ENCODE results near the gene ZDHHC16.
"Not testable (repeated sequence)": the region's sequence is repeated elsewhere in the genome, so short reads cannot be mapped to it uniquely, and the experiment has no call there.

Gene ZDHHC16

GRCh38 chr10:97412891-97413304 lies 33.1 kb upstream of the ZDHHC16 start:
- H3K4me3 ChIP-seq (ENCODE audit: low read length): no peak overlapping the region
- H3K9ac ChIP-seq (ENCODE audit: low read length): no peak overlapping the region
- no peaks in the 10 kb centered on the region for H3K36me3 ChIP-seq (ENCODE audit: control insufficient read depth, insufficient read depth, low read length)
- H3K27me3 ChIP-seq (ENCODE audit: control insufficient read depth, insufficient read depth, low read length): no peaks in the 10 kb centered on the region
- no peaks in the 10 kb centered on the region for H3K9me3 ChIP-seq (ENCODE audit: control insufficient read depth, low read length)
- H3K4me1 ChIP-seq (ENCODE audit: control insufficient read depth, insufficient read depth, low read length): peaks cover 11% of the 10 kb centered on the region

GRCh38 chr10:97416565-97416964 lies 29.4 kb upstream of the ZDHHC16 start:
- H3K27me3 ChIP-seq (ENCODE audit: control insufficient read depth, insufficient read depth, low read length): no peaks in the 10 kb centered on the region
- H3K36me3 ChIP-seq (ENCODE audit: control insufficient read depth, insufficient read depth, low read length): no peaks in the 10 kb centered on the region
- no peak overlapping the region for H3K4me3 ChIP-seq (ENCODE audit: low read length)
- no peaks in the 10 kb centered on the region for H3K9me3 ChIP-seq (ENCODE audit: control insufficient read depth, low read length)
- H3K4me1 ChIP-seq (ENCODE audit: control insufficient read depth, insufficient read depth, low read length): peaks cover 5% of the 10 kb centered on the region
- H3K9ac ChIP-seq (ENCODE audit: low read length): no peak overlapping the region

DNA sequence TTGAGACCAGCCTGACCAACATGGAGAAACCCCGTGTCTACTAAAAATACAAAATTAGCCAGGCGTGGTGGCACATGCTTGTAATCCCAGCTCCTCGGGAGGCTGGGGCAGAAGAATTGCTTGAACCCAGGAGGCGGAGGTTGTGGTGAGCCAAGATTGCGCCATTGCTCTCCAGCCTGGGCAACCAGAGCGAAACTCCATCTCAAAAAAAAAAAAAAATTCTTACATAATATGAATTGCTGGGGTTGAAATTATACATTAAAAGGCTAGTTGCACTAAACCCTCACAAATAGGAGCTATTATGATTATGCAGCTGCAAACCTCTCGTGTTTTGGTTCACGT lies 22.2 kb upstream of the ZDHHC16 start:
- H3K9me3 ChIP-seq (ENCODE audit: control insufficient read depth, low read length); H3K27me3 ChIP-seq (ENCODE audit: control insufficient read depth, insufficient read depth, low read length); H3K4me3 ChIP-seq (ENCODE audit: low read length); H3K36me3 ChIP-seq (ENCODE audit: control insufficient read depth, insufficient read depth, low read length); H3K9ac ChIP-seq (ENCODE audit: low read length): not testable (repeated sequence)
- H3K4me1 ChIP-seq (ENCODE audit: control insufficient read depth, insufficient read depth, low read length): peaks cover 20% of the 10 kb centered on the region

DNA sequence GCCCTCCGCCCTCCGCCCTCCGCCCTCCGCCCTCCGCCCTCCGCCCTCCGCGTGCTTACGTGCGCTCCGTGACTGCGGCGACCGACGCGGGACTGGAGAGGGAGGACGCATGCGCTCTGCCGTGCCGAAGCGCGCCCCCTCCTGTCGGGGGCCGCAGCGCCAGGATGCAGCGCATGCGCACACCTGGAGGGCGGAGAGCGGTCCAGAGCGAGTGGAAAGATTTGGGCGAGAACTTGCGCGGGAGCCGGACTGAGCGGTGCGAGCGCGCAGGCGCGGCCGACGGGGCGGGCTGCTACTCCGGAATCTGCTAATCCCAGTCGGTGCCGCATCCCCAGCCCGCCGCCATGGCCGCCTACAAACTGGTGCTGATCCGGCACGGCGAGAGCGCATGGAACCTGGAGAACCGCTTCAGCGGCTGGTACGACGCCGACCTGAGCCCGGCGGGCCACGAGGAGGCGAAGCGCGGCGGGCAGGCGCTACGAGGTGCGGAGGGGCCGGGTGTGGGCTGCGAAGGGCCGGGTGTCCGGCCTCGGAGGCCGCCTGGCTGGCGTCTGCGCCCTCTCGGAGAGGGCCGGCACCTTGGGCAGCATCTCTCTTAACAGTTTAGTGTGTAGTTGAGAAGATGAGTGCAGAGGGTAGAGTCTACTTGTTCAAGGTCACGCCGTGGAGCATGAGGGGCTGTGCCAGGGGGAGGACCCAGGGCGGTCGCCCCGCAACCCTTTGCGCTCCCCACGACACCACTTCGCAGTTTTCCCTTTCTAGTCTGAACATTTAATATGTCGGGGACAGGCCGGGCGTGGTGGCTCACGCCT lies 19.8 kb upstream of the ZDHHC16 start, which contains the start of gene PGAM1:
TSS of gene PGAM1 (plus strand) at position 228 of the 812 bp plus-strand sequence. CDS start at position 345, 117 bp downstream.
- Histone ChIP-seq H3K27me3 (ENCODE audit: control insufficient read depth, insufficient read depth, low read length) (no peaks in the 10 kb centered on the region), H3K9me3 (ENCODE audit: control insufficient read depth, low read length) (no peaks in the 10 kb centered on the region), H3K36me3 (ENCODE audit: control insufficient read depth, insufficient read depth, low read length) (no peaks in the 10 kb centered on the region), H3K4me1 (ENCODE audit: control insufficient read depth, insufficient read depth, low read length) (peaks cover 17% of the 10 kb centered on the region), H3K9ac (ENCODE audit: low read length) (peak within 1 kb of the TSS; percentile 73), H3K4me3 (ENCODE audit: low read length) (peak within 1 kb of the TSS; percentile 77)

GRCh38 chr10:97426776-97427570 lies 19.0 kb upstream of the ZDHHC16 start:
- no peaks in the 10 kb centered on the region for H3K9me3 ChIP-seq (ENCODE audit: control insufficient read depth, low read length)
- H3K36me3 ChIP-seq (ENCODE audit: control insufficient read depth, insufficient read depth, low read length): no peaks in the 10 kb centered on the region
- peak overlapping the region; percentile 67 for H3K9ac ChIP-seq (ENCODE audit: low read length)
- H3K4me3 ChIP-seq (ENCODE audit: low read length): peak overlapping the region; percentile 64
- H3K4me1 ChIP-seq (ENCODE audit: control insufficient read depth, insufficient read depth, low read length): peaks cover 17% of the 10 kb centered on the region
- H3K27me3 ChIP-seq (ENCODE audit: control insufficient read depth, insufficient read depth, low read length): no peaks in the 10 kb centered on the region

- Histone ChIP-seq H3K27me3 (ENCODE audit: control insufficient read depth, insufficient read depth, low read length) (no peaks in the 10 kb centered on the region), H3K36me3 (ENCODE audit: control insufficient read depth, insufficient read depth, low read length) (no peaks in the 10 kb centered on the region), H3K9ac (ENCODE audit: low read length) (no peak overlapping the region), H3K9me3 (ENCODE audit: control insufficient read depth, low read length) (no peaks in the 10 kb centered on the region), H3K4me3 (ENCODE audit: low read length) (peak overlapping the region; percentile 64), H3K4me1 (ENCODE audit: control insufficient read depth, insufficient read depth, low read length) (peaks cover 17% of the 10 kb centered on the region)
Measured at GRCh38 chr10:97427571-97428179, 18.3 kb upstream of the ZDHHC16 start.

DNA sequence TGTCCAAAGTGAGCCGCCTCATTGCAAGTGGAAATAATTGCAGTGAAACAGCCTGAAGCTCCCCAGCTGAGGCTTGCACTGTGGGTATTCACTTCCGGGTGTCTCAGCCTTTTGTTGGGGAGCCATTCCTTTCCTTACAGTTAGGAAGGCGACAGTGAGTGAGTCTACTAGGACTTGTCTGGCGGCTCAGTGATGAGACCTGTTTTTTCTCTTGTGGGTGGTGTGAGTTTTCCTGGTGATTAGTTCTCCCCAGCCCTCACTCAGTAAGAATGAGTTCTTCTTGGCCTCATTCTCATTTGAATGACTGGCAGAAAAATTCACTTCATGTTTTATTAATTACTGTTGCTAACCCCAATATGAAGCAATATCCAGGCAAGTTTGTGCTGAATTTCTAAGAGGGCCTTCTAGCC lies 17.4 kb upstream of the ZDHHC16 start:
- Histone ChIP-seq H3K9ac (ENCODE audit: low read length) (no peak overlapping the region), H3K36me3 (ENCODE audit: control insufficient read depth, insufficient read depth, low read length) (no peaks in the 10 kb centered on the region), H3K9me3 (ENCODE audit: control insufficient read depth, low read length) (no peaks in the 10 kb centered on the region), H3K27me3 (ENCODE audit: control insufficient read depth, insufficient read depth, low read length) (no peaks in the 10 kb centered on the region), H3K4me1 (ENCODE audit: control insufficient read depth, insufficient read depth, low read length) (peaks cover 17% of the 10 kb centered on the region), H3K4me3 (ENCODE audit: low read length) (no peak overlapping the region)

DNA sequence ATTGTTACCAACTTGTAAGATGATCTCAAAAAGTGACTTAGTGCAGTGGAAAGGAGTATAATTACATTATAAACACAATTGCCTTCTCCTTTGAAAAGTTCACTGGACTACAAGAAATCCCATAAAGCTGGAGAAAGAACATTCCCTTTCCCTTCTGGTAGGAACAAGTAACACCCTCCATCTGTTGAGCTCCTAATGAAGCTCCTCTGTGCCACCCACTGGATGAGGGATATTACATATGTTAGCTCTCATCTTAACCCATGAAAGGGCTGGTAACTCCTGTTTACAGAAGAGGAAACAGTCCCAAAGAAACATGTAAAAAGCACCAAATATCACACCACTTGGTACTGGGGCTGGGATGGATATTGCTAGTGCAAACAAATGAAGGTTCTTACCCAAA lies 11.9 kb upstream of the ZDHHC16 start:
- Histone ChIP-seq H3K27me3 (ENCODE audit: control insufficient read depth, insufficient read depth, low read length) (no peaks in the 10 kb centered on the region), H3K9me3 (ENCODE audit: control insufficient read depth, low read length) (no peaks in the 10 kb centered on the region), H3K36me3 (ENCODE audit: control insufficient read depth, insufficient read depth, low read length) (no peaks in the 10 kb centered on the region), H3K9ac (ENCODE audit: low read length) (no peak overlapping the region), H3K4me1 (ENCODE audit: control insufficient read depth, insufficient read depth, low read length) (no peaks in the 10 kb centered on the region), H3K4me3 (ENCODE audit: low read length) (no peak overlapping the region)

DNA sequence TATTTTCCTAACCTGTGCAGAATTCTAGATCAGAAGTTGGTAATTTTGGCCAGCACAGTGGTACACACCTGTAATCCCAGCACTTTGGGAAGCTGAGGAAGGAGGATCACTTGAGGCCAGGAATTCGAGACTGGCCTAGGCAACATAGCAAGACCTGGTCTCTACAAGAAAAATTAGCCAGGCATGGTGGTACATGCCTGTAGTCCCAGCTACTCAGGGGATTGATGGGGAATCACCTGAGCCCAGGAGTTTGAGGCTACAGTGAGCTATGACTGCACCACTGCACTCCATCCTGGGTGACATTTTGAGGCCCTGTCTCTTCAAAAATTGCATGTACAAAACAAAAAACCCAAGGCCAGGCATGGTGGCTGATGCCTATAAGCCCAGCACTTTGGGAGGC lies 11.4 kb upstream of the ZDHHC16 start:
- no peaks in the 10 kb centered on the region for H3K36me3 ChIP-seq (ENCODE audit: control insufficient read depth, insufficient read depth, low read length)
- H3K9me3 ChIP-seq (ENCODE audit: control insufficient read depth, low read length): no peaks in the 10 kb centered on the region
- no peaks in the 10 kb centered on the region for H3K27me3 ChIP-seq (ENCODE audit: control insufficient read depth, insufficient read depth, low read length)
- no peaks in the 10 kb centered on the region for H3K4me1 ChIP-seq (ENCODE audit: control insufficient read depth, insufficient read depth, low read length)
- H3K9ac ChIP-seq (ENCODE audit: low read length): no peak overlapping the region
- no peak overlapping the region for H3K4me3 ChIP-seq (ENCODE audit: low read length)

GRCh38 chr10:97435211-97435610 lies 10.8 kb upstream of the ZDHHC16 start:
- H3K36me3 ChIP-seq (ENCODE audit: control insufficient read depth, insufficient read depth, low read length): no peaks in the 10 kb centered on the region

DNA sequence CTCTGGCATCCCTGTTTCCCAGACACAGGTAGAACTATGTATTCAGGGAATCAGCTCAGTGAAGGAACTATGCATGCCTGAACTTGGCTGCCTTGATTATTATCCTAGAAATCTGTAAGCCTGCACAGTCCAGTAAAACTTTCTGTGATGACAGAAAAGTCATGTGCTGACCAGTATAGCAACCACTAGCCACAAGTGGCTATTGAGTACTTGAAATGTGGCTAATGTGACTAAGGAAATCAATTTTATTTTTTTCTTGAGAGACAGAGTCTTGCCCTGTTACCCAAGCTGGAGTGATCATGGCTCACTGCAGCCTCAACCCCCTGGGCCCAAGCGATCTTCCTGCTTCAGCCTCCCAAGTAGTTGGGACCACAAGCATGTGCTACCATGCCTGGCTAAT lies 3.7 kb upstream of the ZDHHC16 start:
- no peak overlapping the region for H3K9ac ChIP-seq (ENCODE audit: low read length)
- H3K9me3 ChIP-seq (ENCODE audit: control insufficient read depth, low read length): no peaks in the 10 kb centered on the region
- peaks cover 12% of the 10 kb centered on the region for H3K4me1 ChIP-seq (ENCODE audit: control insufficient read depth, insufficient read depth, low read length)
- no peaks in the 10 kb centered on the region for H3K27me3 ChIP-seq (ENCODE audit: control insufficient read depth, insufficient read depth, low read length)
- no peaks in the 10 kb centered on the region for H3K36me3 ChIP-seq (ENCODE audit: control insufficient read depth, insufficient read depth, low read length)
- H3K4me3 ChIP-seq (ENCODE audit: low read length): no peak overlapping the region

More at GRCh38 chr10:97435211-97435610, 10.8 kb upstream of the ZDHHC16 start:
- Histone ChIP-seq H3K9ac (ENCODE audit: low read length) (no peak overlapping the region), H3K9me3 (ENCODE audit: control insufficient read depth, low read length) (no peaks in the 10 kb centered on the region), H3K27me3 (ENCODE audit: control insufficient read depth, insufficient read depth, low read length) (no peaks in the 10 kb centered on the region), H3K4me3 (ENCODE audit: low read length) (no peak overlapping the region), H3K4me1 (ENCODE audit: control insufficient read depth, insufficient read depth, low read length) (no peaks in the 10 kb centered on the region)

- Histone ChIP-seq H3K9ac (ENCODE audit: low read length) (no peak overlapping the region), H3K4me1 (ENCODE audit: control insufficient read depth, insufficient read depth, low read length) (peaks cover 23% of the 10 kb centered on the region), H3K27me3 (ENCODE audit: control insufficient read depth, insufficient read depth, low read length) (no peaks in the 10 kb centered on the region), H3K36me3 (ENCODE audit: control insufficient read depth, insufficient read depth, low read length) (no peaks in the 10 kb centered on the region), H3K9me3 (ENCODE audit: control insufficient read depth, low read length) (no peaks in the 10 kb centered on the region), H3K4me3 (ENCODE audit: low read length) (no peak overlapping the region)
Measured at GRCh38 chr10:97444212-97444611, 1.8 kb upstream of the ZDHHC16 start.
